Activated CD4-positive, alpha-beta T cell treated with anti-CD3 and anti-CD28 coated beads, Interleukin-2, amount 50 U/mL, for 1 hour (primary cell): ENCODE data around the gene FAM216B.
"Not testable (repeated sequence)": the region's sequence is repeated elsewhere in the genome, so short reads cannot be mapped to it uniquely, and the experiment has no call there.

Experiments
- DNase-seq: peaks from one replicate; pipeline ENCODE4 v3.0.0-alpha.2; 2020

Gene FAM216B

GRCh38 chr13:42781352-42781751, at the start of gene FAM216B:
TSS of gene FAM216B (plus strand) at chr13:42781584. CDS start at chr13:42784068, 2,484 bp downstream.
- DNase-seq = no peak

DNA sequence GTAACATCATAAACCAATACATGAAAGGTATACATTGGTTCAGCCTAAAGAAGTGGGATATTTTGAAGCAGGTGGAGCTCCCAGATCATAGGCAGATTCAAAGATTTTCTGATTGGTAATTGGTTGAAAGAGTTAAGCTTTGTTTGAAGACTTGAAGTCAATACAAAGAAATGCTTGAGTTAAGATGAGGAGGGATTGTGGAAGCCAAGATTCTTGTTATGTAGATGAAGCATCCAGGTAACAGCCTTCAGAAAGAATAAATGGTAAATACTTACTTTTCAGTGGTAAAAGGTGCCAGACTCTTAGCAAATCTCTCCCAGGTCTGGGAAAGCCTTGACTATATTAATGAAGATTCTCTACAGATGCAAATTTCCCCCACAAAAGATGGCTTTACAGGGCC, 49.3 kb upstream of the FAM216B start:
- no peak for DNase-seq

DNA sequence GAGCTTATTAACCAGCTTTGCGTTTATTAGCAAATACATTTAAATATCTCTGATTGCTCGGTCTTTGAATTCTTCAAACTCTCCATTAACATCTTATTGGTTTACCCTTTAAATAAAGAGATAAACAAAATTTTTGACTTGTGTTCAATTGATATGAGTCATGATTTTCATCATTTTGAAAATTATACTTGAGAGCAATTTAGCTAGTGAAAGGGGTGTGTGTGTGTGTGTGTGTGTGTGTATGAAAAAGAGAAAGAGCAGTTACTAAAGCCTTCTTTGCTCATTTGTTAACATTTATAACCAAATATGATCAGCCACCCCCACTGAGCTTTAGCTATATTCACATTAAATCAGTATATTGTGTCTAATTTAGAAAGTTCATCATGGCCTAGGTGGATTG, 48.3 kb upstream of the FAM216B start:
- DNase-seq = no peak

- no peak for DNase-seq
These were observed 46.4 kb upstream of the FAM216B start for GRCh38 chr13:42735010-42735409.

DNA sequence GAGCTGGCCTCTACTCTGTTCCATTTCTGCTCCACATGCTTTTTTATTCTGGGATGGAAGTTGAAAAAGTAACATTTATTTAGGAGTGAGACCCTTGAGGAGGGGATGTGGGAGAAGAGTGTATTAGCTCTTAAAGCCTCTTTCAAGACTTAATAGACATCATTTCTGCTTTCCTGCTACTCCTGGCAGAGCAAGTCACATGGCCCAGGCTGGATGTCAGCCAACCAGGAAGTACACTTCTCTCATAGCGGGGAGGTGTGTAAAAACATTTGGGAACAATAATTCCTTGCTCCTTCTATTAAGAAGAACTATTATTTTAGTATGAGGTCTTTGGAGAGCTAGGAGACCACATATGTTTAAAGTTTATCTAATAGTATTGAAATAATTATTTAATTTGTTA, 40.6 kb upstream of the FAM216B start:
- DNase-seq = no peak

DNA sequence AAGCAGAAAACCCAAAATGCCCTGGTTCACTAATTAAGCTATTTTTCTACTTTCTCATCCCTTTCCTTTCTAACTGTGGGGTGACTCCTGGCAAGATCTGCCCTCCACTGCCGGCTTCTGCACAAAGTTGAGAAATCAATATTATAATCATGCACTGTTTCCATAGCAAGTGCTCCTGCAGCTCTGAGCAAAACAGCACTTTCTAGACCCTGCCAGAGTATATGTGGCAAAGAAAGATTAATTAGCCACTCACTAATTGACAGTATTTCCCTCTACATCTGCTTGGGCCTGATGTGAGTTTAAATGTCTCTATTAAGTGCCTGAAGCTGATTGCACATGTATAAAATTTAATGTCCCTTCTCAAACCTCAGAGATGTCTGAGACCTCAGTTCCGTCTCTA, 39.5 kb upstream of the FAM216B start:
- no peak for DNase-seq

DNA sequence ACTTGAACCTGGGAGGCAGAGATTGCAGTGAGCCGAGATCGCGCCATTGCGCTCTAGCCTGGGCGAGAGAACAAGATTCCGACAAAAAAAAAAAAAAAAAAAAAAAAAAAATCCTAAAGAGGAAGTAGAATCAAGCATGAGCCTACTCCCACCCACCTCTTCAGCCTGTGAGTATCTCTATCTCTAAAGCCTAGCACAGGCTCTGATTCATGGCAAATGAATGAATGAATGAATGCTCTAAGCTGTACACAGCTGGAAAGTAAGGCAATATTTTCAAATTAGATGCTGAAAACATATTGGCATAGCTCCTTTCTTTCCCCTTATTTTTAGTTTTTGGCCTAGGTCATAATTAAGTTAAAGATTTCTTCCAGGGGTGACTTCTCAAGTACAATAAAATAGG, 35.7 kb upstream of the FAM216B start:
- no peak for DNase-seq

DNA sequence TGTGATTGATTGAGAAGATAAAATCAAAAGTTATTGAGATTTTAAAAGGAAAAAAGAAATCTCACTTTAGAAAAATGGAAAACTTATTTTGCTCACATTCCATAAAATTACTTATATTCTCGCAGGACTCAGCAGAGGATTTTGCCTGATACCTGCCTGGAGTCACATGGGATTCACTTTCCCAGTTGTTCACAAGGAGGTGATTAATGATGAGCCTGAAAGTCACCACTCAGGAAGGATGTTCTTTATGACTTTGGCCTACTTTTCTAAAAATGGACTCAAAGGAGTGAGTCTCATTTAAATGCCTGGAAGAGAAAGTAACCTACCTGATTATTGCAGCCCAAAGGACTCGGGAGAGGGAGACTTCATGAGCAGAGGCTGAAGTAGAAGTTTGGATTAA, 34.5 kb upstream of the FAM216B start:
- DNase-seq = no peak

GRCh38 chr13:42747399-42747873, 33.9 kb upstream of the FAM216B start:
- no peak for DNase-seq

GRCh38 chr13:42750794-42751193, 30.6 kb upstream of the FAM216B start:
- no peak for DNase-seq

DNA sequence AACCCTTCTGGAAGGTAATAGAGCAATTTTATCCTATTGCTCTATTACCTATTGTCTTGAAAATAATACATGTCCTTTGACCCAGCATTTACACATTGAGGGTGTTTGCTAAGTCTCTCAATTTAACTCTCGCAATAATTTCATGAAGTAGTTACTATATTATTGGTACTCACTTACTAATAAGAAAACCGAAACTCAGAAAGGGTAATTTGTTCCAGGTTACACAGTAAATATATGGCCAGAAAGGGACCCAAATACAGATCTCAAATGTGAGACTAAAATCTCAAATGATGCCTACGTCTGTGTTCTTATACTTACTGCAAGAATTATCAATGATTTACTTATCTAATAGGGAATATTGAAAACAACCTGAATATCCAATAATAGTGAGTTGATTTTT, 29.7 kb upstream of the FAM216B start:
- DNase-seq = no peak

DNA sequence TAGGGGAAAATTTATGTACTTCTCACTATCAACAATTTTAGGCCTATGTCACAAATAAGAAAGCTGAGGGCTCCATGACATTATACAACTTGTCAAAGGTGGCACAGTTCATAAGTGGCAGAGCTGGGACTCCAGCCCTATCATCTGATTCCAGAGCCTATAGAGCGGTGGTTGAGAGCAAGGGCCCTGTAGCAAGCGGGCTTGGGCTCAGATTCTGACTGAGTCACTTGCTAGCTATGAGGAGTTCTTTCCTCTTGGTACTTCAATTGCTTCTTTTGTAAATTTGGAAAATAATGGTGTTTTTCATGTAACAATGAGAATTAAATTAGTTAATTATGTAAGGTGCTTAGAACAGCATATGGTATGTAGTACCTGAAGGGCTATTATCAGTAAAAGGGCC, 28.7 kb upstream of the FAM216B start:
- no peak for DNase-seq

- DNase-seq = no peak
These were observed 27.7 kb upstream of the FAM216B start for GRCh38 chr13:42753697-42754096.

GRCh38 chr13:42754801-42755510, 26.4 kb upstream of the FAM216B start:
- no peak for DNase-seq

DNA sequence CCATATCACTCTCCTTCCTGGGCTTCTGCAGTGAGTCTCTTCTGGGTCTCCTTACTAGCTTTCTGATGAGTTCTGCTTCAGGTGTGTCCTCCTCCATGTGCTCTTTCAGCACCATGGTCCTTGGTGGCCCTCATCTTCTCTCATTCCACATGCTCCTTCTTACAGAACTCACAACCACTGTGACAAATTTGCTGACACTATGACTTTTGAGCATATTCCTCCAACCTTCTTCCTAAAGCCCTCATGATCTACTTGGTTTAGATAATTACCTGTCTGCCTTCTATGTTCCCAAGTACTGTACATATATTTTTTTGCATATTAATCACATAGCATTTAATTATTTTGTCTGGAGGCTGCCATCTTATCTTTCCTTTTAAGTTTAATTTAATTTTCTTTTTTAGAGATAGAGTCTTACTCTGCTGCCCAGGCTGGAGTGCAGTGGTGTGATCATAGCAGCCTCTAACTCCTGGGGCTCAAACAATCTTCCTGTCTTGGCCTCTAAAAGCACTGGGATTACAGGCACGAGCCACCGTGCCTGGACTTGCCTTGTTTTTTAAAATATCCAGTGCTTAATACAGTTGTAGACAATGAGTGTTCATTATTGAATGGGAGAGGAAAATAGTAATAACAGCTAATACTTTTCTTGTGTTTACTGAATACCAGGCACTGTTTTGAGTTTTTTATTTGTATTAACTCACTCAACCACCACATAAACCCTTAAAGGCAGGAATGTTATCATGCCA, 23.5 kb upstream of the FAM216B start:
- DNase-seq = no peak

- DNase-seq = no peak
These were observed 22.9 kb upstream of the FAM216B start for GRCh38 chr13:42758515-42758914.

DNA sequence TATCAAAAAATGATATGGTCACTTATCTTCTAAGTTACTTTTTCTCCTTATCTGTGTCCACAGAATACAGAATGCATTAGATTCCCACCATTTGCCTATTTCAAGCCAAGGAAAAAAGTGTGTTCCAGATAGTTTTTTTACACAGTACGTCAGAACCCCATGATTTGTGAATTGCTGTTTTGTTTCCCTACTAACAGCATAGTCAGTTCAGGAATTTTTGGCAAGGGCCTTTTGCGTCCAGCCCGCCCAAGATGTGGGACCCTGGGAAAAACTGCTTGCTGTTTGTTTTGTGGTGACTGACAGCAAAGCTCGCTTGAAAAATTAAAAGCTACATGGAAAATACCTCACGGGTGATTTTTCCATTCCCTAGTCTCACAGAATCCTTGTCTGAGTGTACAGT, 20.4 kb upstream of the FAM216B start:
- no peak for DNase-seq

- DNase-seq = no peak
These were observed 19.1 kb upstream of the FAM216B start for GRCh38 chr13:42762251-42762650.

GRCh38 chr13:42762917-42763316, 18.5 kb upstream of the FAM216B start:
- DNase-seq = no peak

GRCh38 chr13:42766016-42766415, 15.4 kb upstream of the FAM216B start:
- no peak for DNase-seq

DNA sequence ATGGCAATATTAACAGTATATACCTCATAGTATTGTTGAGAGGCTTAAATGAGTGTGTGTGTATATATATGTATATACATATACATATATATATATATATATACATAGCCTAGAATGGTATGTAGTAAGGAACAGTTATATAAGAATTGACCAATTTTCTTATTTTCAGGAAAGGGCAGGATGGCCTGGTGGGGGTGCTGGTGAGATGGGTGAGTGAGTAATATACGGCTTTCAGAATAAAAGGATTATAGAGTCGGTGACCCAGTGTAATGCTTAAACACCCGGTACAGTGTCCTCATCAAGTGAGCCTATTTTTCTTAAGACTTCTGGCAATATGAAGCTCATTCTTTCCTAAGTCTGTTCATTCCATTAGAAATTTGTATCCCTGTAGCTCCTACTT, 11.7 kb upstream of the FAM216B start:
- DNase-seq = no peak

- not testable (repeated sequence) for DNase-seq
These were observed 4.8 kb upstream of the FAM216B start for GRCh38 chr13:42776558-42776957.

DNA sequence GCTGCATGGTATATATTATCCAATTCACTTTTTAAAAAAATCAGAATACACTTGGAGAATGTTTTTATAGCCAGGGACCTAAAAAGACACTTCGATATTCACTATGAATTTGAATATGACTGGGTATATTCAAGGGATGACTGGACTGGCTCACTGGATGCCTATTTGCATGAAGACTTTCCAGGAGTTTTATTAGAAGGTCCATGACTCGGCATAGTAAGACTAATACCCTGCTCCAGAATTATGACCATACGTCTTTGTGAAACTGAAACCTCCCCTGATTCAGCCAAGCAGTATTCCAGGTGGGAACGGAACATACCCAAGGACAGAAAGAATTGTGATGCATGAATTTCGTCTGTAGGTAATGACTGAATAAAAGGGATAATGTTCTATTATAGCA, 3.9 kb upstream of the FAM216B start:
- no peak for DNase-seq

DNA sequence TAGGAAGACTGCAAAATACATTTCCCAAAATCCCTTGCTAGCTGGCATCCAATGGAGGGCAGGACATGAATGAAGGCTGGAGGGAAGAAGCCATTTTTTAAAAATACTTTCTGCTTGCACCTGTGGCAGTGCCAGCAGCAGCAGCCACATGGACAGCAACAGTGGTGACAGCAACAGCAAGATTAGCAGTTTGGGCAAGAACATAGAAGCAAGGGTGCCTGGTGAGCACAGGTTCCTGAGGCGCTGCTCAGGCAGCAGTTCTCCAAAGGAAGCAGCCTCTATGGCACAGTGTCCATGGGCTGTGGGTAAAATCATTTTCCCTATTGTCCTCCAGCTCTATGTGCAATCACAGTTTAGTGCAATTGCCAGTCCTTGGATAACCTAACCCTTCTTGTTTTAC, 1.3 kb upstream of the FAM216B start:
- DNase-seq = no peak

DNA sequence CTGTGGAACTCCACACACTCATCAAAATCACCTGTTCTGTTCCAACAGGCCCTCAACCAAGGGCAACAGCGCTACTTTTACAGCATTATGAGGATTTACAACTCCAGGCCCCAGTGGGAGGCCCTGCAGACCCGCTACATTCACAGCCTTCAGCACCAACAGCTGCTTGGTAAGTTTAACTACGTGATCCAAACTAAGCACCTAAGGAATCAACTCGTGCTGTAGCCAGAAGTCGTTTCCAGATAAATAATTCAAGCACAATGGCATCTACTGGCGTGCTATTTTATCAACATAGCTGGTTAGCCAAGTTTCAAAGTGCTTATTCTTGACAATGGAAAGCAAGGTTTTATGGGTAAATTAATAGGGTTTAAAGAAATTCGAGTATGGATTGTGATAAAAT, 5.3 kb downstream of the FAM216B start:
- DNase-seq = no peak
